ENCODE measurements around the gene LMTK3.

DNA sequence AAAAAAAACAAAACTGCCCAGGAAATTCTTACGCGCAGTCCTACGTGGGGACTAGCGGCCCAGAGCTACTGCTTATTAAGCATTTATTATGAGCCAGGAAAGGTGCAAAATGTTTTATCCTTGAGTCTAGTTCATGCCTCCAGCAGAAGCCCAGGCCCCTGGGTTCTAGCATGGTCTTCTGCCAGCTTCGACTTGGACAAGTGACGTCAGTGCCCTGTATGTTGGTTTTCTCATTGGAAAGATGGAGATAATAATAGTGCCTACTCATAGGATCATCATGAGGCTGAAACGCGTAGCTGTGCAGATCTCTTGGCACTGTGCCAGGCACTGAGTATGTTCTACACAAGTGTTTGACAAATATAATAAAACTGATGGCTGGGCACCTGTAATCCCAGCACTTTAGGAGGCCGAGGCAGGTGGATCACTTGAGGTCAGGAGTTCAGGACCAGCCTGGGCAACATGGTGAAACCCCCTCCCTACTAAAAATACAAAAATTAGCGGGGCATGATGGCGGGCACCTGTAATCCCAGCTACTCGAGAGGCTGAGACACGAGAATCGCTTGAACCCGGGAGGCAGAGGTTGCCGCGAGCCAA lies 28.0 kb upstream of the LMTK3 start:
- TF ChIP-seq, protein P1, sequence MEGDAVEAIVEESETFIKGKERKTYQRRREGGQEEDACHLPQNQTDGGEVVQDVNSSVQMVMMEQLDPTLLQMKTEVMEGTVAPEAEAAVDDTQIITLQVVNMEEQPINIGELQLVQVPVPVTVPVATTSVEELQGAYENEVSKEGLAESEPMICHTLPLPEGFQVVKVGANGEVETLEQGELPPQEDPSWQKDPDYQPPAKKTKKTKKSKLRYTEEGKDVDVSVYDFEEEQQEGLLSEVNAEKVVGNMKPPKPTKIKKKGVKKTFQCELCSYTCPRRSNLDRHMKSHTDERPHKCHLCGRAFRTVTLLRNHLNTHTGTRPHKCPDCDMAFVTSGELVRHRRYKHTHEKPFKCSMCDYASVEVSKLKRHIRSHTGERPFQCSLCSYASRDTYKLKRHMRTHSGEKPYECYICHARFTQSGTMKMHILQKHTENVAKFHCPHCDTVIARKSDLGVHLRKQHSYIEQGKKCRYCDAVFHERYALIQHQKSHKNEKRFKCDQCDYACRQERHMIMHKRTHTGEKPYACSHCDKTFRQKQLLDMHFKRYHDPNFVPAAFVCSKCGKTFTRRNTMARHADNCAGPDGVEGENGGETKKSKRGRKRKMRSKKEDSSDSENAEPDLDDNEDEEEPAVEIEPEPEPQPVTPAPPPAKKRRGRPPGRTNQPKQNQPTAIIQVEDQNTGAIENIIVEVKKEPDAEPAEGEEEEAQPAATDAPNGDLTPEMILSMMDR (IDR thresholded peaks at IDR 0.05) = no peak
- TF ChIP-seq POLR2AphosphoS5 (IDR thresholded peaks at IDR 0.05) (no peak), EP300 (IDR thresholded peaks at IDR 0.05) (no peak), POLR2A (IDR thresholded peaks at IDR 0.05) (no peak)

All from suprapubic skin (tissue), 4 donors.